ENCODE measurements around the gene FBXL14.

FBXL14 gene

GRCh38 chr12:1594261-1595025, at the start of gene FBXL14:
TSS of gene FBXL14 (minus strand) at chr12:1594581. CDS start at chr12:1594066, 515 bp downstream.
- peak; percentile 92 for DNase-seq

- no peak for DNase-seq
Measured at GRCh38 chr12:1643905-1644533, 49.6 kb upstream of the FBXL14 start.

DNA sequence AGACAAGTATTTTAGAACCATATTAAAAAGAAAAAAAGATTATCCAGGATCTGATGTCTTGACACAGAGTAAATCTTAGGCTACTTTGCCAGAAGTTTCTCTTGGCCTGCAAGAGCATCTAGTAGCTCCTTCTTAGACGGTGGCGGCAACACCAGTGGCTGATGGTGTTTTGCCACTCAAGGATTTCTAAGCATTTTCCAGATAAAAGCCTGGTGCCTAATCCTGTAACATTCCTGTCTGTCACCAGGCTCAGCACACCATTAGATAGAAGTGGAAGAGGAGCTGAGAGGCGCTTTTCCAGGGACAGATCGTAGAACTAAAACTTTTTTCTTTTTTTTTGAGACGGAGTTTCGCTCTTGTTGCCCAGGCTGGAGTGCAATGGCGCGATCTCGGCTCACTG, 48.7 kb upstream of the FBXL14 start:
- DNase-seq: no peak

DNA sequence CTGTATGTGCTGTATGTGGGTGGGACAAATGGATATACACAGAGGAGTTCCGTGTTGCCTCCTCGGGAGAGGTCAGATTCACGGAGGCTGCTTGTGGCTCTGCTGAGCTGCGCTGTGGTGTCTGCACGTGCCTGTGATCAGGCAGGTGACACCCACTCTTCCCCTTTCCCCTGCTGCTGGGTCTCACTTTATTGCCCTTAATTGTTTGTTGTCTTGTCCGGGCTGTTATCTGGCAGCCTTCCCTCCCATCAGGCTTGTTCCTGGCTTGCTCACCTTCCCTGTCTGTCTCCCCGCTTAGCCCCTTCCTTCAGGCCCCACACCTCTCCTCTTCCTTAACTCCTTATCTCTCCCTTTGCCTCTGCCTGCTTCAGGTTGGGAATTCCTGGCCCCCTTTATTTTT, 48.1 kb upstream of the FBXL14 start:
- DNase-seq: no peak

DNA sequence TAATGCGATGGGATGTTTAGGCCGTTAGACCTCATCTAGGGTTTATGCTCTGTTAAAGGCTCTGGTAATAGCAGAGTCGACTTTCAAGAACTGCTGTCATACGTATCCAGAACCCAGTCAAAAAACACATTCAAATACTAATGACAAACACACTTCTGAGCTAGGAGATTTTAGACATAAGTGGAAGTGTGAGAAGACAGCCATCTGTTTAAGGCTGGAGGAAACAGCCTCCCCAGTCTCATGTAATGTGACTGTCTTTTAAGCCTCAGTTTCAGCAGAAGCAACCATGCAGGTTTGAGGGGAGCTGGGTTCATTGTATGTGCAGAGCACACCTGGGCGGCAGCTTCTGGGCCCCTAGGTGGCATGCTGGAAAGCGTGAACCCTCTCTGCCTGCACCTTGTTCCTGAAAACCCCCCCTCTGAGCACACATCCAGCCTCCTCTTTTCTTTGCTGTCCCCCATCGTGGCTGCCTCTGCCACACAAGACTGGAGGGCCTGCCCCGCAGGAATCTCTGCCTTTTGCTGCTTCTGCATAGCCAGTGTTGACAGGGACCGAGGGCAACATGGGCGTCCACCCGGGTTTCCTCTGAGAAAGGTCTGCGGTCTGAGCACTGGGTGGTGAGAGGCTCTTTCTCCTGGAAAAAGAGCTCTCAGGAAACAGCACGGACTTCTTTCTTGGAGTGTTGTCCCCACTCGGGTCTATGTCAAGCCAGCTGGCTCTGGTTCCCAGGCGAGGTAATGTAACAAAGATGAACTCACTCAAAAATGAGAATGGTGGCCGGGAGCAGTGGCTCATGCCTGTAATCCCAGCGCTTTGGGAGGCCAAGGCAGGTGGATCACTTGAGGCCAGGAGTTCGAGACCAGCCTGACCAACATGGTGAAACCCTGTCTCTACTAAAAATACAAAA, 46.2 kb upstream of the FBXL14 start:
- DNase-seq: no peak

- no peak for DNase-seq
Measured at GRCh38 chr12:1639538-1639937, 45.2 kb upstream of the FBXL14 start.

DNA sequence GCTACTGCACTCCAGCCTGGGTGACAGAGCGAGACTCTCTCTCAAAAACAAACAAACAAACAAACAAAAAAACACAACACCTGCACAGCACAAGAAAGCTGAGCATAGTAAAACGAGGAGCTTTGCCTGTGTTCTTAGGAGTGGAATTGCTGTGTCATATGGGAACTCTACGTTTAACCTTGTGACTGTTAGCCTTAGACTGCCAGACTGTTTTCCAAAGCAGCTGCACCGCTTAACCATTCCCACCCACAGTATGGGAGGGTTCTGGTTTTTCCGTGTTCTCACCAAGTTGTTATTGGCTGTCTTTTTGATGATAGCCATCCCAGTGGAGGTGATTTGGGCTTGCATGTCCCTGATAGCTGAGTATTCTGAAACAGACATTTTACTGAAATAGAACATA, 43.8 kb upstream of the FBXL14 start:
- DNase-seq: no peak

GRCh38 chr12:1635301-1636095, 41.1 kb upstream of the FBXL14 start:
- DNase-seq: no peak

GRCh38 chr12:1634590-1635191, 40.3 kb upstream of the FBXL14 start:
- peak; percentile 84 for DNase-seq

- DNase-seq: no peak
Measured at GRCh38 chr12:1634149-1634548, 39.8 kb upstream of the FBXL14 start.

GRCh38 chr12:1633459-1633858, 39.1 kb upstream of the FBXL14 start:
- no peak for DNase-seq

DNA sequence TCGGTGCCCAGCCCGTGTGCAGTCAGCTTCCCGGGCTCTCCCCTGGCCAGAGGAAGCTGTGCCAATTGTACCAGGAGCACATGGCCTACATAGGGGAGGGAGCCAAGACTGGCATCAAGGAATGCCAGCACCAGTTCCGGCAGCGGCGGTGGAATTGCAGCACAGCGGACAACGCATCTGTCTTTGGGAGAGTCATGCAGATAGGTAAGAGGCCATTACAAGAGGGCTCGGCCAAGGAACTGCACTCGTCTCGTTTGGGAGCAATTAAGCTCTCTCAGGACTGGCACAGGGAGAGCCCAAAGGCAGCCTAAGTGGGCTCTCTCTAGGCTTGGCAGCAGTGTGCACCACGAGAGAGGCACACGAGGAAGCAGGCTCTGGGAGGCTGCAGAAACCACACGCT, 38.3 kb upstream of the FBXL14 start:
- no peak for DNase-seq

GRCh38 chr12:1630827-1631591, 36.6 kb upstream of the FBXL14 start:
- DNase-seq: no peak

DNA sequence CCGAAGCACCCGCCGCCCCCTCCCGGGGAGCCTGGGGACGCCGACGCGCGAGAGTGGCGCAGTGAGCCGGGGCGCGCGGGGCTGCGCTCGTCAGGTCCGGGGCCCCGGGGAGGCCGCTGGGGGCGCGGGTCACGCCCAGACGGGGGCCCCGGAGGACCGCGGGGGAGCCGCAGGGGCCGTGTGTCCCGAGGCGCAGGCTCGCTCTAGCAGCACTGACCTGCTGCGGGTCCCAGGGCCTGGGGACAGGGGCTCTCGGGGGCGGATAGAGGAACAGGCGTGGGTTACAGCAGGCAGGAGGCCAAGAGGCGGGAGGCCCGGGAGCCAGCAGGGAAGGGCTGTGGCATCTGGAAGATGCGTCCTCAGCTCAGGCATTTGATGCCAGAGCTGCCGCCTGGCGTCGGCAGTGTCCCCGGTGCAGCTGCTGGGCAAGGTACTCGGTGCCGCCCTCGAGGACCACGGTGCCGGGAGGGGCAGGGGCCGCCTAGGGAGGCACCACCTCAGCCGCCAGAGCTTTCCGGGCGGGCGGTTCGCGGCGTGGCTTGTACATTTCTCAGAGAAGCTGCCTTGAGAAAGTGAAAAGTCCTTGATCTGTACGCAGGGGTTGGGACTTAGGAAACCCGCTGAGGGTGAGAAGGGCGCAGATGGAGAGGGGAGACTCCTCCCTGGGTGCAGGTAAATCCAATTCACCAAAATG, 35.9 kb upstream of the FBXL14 start:
- DNase-seq: peak; percentile 49

DNA sequence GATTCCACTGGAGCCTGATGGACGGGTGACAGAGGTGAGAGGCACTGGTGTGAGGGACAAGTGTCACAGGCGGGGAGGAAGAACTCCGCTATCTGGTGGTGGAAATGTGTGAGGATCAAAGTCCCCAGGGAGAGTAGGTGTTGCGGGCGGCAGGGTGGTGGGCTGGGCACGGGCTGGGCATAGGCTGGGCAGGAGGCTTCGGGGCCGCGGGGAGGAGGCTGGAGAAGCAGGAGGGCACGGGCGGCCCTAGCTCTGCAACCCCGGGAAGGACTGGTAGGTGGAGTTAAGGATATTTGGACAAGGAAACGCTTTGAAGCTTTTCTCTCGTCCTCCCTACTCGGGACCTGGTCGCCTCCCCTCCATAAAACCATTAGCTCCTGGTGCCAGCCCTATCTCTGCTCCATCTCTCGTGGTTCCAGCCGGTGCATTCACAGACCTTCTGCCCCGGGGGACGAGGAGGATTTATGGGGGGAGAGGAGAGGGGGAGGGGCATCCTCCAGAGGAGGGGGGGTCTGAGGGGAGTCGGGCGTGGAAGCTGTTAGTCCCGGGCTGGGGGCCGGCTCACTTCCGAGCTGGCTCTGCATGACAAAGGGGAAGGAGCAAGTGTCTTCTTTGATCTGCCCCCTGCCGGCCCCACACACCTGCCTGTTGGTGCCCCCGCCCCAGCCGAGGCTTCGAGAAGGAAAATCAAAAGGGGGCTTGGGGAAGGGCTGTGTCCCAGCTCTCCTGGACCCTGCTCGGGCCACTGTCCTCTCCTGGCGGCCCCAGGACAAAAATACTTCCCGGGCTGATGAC, 35.2 kb upstream of the FBXL14 start:
- no peak for DNase-seq

- no peak for DNase-seq
Measured at GRCh38 chr12:1628666-1629337, 34.4 kb upstream of the FBXL14 start, which contains the start of gene WNT5B. TSS of gene WNT5B (plus strand) at chr12:1629231. CDS start at chr12:1631355, 2,124 bp downstream.

DNA sequence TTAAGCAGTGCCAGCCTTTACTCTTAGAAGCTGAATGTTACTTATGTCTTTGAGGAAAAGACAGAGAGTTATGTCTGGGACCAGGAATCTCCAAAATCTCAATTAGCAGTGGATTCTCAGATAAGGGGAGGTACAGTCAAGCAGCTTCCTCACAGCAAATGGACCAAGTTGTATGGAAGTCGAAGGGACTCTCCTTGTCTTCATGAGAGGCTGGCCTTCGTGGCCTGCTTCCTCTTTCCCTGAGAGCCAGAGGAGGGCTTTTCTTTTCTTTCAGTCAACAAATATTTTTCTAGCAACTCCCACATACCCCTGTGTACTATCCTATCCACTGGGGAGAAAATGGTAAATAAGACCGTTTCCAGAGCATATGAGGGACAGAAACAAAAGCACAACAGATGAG, 28.0 kb upstream of the FBXL14 start:
- DNase-seq: no peak

DNA sequence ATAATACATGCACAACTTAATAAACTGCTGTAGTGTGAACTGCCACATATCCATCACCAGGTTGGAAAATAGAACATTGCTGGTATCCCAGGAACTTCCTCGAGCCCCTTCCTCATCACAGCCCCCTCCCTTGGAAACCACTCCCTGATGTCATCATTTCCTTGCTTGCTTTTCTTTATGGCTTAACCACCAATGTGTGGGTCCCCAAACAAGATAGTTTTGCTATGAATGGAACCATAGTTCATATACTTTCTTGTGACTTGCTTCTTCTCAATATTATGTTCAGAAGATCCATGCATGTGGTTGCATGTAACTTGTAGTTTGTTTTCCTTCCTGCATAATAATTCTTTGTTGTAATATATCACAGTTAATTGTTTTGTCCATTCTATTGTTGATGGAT, 25.7 kb upstream of the FBXL14 start:
- no peak for DNase-seq

- DNase-seq: no peak
Measured at GRCh38 chr12:1619587-1619986, 25.2 kb upstream of the FBXL14 start.

All from midbrain (tissue), 1 donor.